Measurements from ENCODE around the gene OR10G6.
"Not testable (repeated sequence)": the region's sequence is repeated elsewhere in the genome, so short reads cannot be mapped to it uniquely, and the experiment has no call there.

Gene OR10G6

GRCh38 chr11:123995119-123995518 lies at the start of gene OR10G6:
TSS of gene OR10G6 (minus strand) at chr11:123995161. CDS start at chr11:123995161, 0 bp downstream.
- FAIRE-seq (no peak), DNase-seq (ENCODE audit: insufficient read length, low spot score) (no peak)

- no peak for DNase-seq (ENCODE audit: insufficient read length, low spot score)
- FAIRE-seq, result no peak
Observed at GRCh38 chr11:124043420-124043819, 48.5 kb upstream of the OR10G6 start.

- FAIRE-seq, result no peak
- DNase-seq (ENCODE audit: insufficient read length, low spot score), result no peak
Observed at GRCh38 chr11:124041254-124041653, 46.3 kb upstream of the OR10G6 start, which contains the start of gene OR10G7. TSS of gene OR10G7 (minus strand) at chr11:124041325. CDS start at chr11:124039001, 2,324 bp downstream.

- no peak for DNase-seq (ENCODE audit: insufficient read length, low spot score)
- FAIRE-seq, result no peak
Observed at GRCh38 chr11:124039557-124039956, 44.6 kb upstream of the OR10G6 start.

GRCh38 chr11:124036666-124037065 lies 41.7 kb upstream of the OR10G6 start:
- FAIRE-seq (no peak), DNase-seq (ENCODE audit: insufficient read length, low spot score) (no peak)

GRCh38 chr11:124026498-124026897 lies 31.5 kb upstream of the OR10G6 start, which contains the start of gene OR10G8:
TSS of gene OR10G8 (plus strand) at chr11:124026798. CDS start at chr11:124029623, 2,825 bp downstream.
- DNase-seq (ENCODE audit: insufficient read length, low spot score), result no peak
- no peak for FAIRE-seq

- FAIRE-seq; DNase-seq (ENCODE audit: insufficient read length, low spot score): not testable (repeated sequence)
Observed at GRCh38 chr11:124015837-124016236, 20.9 kb upstream of the OR10G6 start.

- no peak for FAIRE-seq
- DNase-seq (ENCODE audit: insufficient read length, low spot score), result no peak
Observed at GRCh38 chr11:124012697-124013096, 17.7 kb upstream of the OR10G6 start, which contains the start of gene OR10G4. TSS of gene OR10G4 (plus strand) at chr11:124012997. CDS start at chr11:124015575, 2,578 bp downstream.

GRCh38 chr11:123979311-123979710 lies 15.7 kb downstream of the OR10G6 start:
- DNase-seq (ENCODE audit: insufficient read length, low spot score) (no peak), FAIRE-seq (no peak)

- FAIRE-seq (no peak), DNase-seq (ENCODE audit: insufficient read length, low spot score) (no peak)
Observed at GRCh38 chr11:123977731-123978347, 17.1 kb downstream of the OR10G6 start, which contains the start of gene OR10S1. TSS of gene OR10S1 (minus strand) at chr11:123977781. CDS start at chr11:123977664, 117 bp downstream.

GRCh38 chr11:123976770-123977560 lies 18.0 kb downstream of the OR10G6 start:
- FAIRE-seq, result no peak

GRCh38 chr11:123973816-123974215 lies 21.1 kb downstream of the OR10G6 start:
- DNase-seq (ENCODE audit: insufficient read length, low spot score) (no peak), FAIRE-seq (no peak)

More at GRCh38 chr11:123976770-123977560, 18.0 kb downstream of the OR10G6 start:
- DNase-seq (ENCODE audit: insufficient read length, low spot score), result no peak

- DNase-seq (ENCODE audit: insufficient read length, low spot score), result no peak
- no peak for FAIRE-seq
Observed at GRCh38 chr11:123956752-123957151, 38.2 kb downstream of the OR10G6 start.

GRCh38 chr11:123945132-123945531 lies 49.8 kb downstream of the OR10G6 start:
- no peak for FAIRE-seq
- DNase-seq (ENCODE audit: insufficient read length, low spot score), result no peak

Measured in GM19239 (cell line).